Measurements from ENCODE around the gene SLC24A3. TPM values are rescaled to one million over a fixed set of nuclear protein-coding genes. Genes with fewer than 3 reads are reported as not detected.

SLC24A3 gene
- total RNA-seq, 1 donor from 2014 or later: 0.21 TPM

- TF ChIP-seq EZH2 (IDR thresholded peaks at IDR 0.05) (no peak), EZH2phosphoT487 (IDR thresholded peaks at IDR 0.05) (no peak)
- TF ChIP-seq, protein P1, sequence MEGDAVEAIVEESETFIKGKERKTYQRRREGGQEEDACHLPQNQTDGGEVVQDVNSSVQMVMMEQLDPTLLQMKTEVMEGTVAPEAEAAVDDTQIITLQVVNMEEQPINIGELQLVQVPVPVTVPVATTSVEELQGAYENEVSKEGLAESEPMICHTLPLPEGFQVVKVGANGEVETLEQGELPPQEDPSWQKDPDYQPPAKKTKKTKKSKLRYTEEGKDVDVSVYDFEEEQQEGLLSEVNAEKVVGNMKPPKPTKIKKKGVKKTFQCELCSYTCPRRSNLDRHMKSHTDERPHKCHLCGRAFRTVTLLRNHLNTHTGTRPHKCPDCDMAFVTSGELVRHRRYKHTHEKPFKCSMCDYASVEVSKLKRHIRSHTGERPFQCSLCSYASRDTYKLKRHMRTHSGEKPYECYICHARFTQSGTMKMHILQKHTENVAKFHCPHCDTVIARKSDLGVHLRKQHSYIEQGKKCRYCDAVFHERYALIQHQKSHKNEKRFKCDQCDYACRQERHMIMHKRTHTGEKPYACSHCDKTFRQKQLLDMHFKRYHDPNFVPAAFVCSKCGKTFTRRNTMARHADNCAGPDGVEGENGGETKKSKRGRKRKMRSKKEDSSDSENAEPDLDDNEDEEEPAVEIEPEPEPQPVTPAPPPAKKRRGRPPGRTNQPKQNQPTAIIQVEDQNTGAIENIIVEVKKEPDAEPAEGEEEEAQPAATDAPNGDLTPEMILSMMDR (IDR thresholded peaks at IDR 0.05): no peak
- Histone ChIP-seq H2AFZ (replicated peaks) (no peak overlapping the region), H3K4me1 (peaks cover 20% of the 10 kb centered on the region), H3K4me3 (no peak overlapping the region), H3K9ac (no peak overlapping the region), H3F3A (ENCODE audit: low read depth) (no peaks in the 10 kb centered on the region), H3K36me3 (no peaks in the 10 kb centered on the region), H3K79me2 (ENCODE audit: low read depth) (no peaks in the 10 kb centered on the region), H3K27ac (no peak overlapping the region), H3K4me2 (no peak overlapping the region), H3K9me3 (ENCODE audit: low read depth) (no peaks in the 10 kb centered on the region), H4K20me1 (ENCODE audit: low read depth) (peaks cover 12% of the 10 kb centered on the region), H3K27me3 (no peaks in the 10 kb centered on the region)
- Mint-ChIP-seq H3K4me3 (no peak overlapping the region), H3K36me3 (peaks cover 10% of the 10 kb centered on the region), H3K4me1 (peaks cover 43% of the 10 kb centered on the region), H3K27me3 (ENCODE audit: insufficient read depth, low read depth) (peaks cover 10% of the 10 kb centered on the region), H3K9me3 (no peaks in the 10 kb centered on the region), H3K27ac (no peak overlapping the region)
- DNase-seq (ENCODE audit: low spot score): no peak
Measured at GRCh38 chr20:19770375-19770774, 557.9 kb downstream of the SLC24A3 start.

DNA sequence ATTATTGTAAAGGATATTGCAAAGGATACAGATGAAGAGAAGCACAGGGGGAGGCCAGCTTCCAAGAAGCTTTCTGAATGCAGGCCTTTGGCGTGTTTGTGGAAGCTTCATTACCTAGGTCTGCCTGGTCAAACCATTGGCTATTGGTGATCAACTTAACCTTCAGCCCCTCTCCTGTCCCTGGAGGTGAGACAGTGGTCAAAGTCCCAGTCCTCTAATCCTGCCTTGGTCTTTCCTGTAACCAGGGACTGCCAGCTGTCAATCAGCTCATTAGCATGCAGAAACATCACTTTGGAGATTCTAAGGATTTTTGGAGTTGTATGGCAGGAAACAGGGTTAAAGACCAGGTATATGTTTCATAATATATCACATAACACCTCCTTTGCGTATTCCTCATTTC, 558.6 kb downstream of the SLC24A3 start:
- Mint-ChIP-seq H3K4me1 (peaks cover 43% of the 10 kb centered on the region), H3K4me3 (no peak overlapping the region), H3K27me3 (ENCODE audit: insufficient read depth, low read depth) (peaks cover 10% of the 10 kb centered on the region), H3K9me3 (no peaks in the 10 kb centered on the region), H3K36me3 (peaks cover 10% of the 10 kb centered on the region), H3K27ac (no peak overlapping the region)
- Histone ChIP-seq H3K36me3 (no peaks in the 10 kb centered on the region), H3K27ac (no peak overlapping the region), H3K27me3 (no peaks in the 10 kb centered on the region), H3K9ac (no peak overlapping the region), H4K20me1 (ENCODE audit: low read depth) (peaks cover 12% of the 10 kb centered on the region), H3K4me3 (no peak overlapping the region), H3K4me2 (no peak overlapping the region), H3K9me3 (ENCODE audit: low read depth) (no peaks in the 10 kb centered on the region), H3F3A (ENCODE audit: low read depth) (no peaks in the 10 kb centered on the region), H3K79me2 (ENCODE audit: low read depth) (no peaks in the 10 kb centered on the region), H3K4me1 (peaks cover 20% of the 10 kb centered on the region), H2AFZ (replicated peaks) (no peak overlapping the region)
- TF ChIP-seq, protein P1 (IDR thresholded peaks at IDR 0.05): no peak
- TF ChIP-seq EZH2phosphoT487 (IDR thresholded peaks at IDR 0.05): no peak
- TF ChIP-seq EZH2 (IDR thresholded peaks at IDR 0.05): no peak
- DNase-seq (ENCODE audit: low spot score): no peak
